Gastroesophageal sphincter (tissue), 3 donors: ENCODE results near the gene TJP3.

ENCODE experiments used
- POLR2A ChIP-seq, 2 donors: fragments of 450-650 bp; IDR thresholded peaks; one replicate each; pipeline ENCODE4 v1.6.1; 2017; ENCODE audit warnings: antibody characterized with exemption in 2 of 2, mild to moderate bottlenecking in 2 of 2, moderate library complexity in 1 of 2
- TF ChIP-seq, protein P1 (sequence below), 4 experiments: fragments of 200-600 bp in 2 of 4; fragments of 450-650 bp in 2 of 4; sonication (generic) in 1 of 4; IDR thresholded peaks; one replicate each; pipeline ENCODE4 v1.5.1; 2017 to 2019; ENCODE audit warnings: antibody characterized with exemption in 4 of 4, mild to moderate bottlenecking in 2 of 4, moderate library complexity in 2 of 4

DNA sequence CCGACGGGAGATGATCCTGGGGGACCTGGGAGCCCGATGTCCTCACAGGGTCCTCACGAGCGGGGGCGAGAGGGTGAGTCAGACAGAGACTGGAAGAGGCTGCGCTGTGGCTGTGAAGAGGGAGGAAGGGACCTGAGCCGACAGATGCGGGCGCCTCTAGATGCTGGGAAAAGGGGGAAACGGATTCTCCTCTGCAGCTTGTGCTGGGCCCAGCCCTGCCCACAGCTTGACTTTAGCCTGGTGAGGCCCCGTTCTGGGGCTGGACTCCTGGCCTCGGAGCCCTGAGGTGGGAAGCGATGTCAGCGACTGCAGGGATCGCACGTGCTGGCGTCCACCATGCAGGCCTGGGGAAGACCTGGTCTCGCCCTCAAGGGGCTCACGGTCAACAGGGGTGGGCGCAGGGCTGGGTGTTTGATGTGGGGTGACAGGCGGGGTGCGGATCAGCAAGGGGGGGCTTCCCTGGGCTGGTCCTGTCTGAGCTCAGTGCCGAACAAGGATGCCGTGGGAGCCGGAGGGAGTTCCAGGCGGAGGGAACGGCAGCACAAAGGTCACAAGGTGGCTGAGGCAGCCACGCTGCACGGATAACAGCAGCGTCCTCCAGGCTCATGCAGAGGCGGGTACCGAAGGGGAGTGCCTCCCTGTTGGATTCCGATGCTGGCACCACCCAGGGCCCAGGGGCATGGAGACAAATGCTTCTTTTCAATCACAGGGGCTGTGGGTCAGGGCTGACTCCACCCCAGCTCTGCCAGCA lies 39.7 kb upstream of the TJP3 start:
- TF ChIP-seq, protein P1, sequence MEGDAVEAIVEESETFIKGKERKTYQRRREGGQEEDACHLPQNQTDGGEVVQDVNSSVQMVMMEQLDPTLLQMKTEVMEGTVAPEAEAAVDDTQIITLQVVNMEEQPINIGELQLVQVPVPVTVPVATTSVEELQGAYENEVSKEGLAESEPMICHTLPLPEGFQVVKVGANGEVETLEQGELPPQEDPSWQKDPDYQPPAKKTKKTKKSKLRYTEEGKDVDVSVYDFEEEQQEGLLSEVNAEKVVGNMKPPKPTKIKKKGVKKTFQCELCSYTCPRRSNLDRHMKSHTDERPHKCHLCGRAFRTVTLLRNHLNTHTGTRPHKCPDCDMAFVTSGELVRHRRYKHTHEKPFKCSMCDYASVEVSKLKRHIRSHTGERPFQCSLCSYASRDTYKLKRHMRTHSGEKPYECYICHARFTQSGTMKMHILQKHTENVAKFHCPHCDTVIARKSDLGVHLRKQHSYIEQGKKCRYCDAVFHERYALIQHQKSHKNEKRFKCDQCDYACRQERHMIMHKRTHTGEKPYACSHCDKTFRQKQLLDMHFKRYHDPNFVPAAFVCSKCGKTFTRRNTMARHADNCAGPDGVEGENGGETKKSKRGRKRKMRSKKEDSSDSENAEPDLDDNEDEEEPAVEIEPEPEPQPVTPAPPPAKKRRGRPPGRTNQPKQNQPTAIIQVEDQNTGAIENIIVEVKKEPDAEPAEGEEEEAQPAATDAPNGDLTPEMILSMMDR (IDR thresholded peaks at IDR 0.05), result no peak
- no peak for TF ChIP-seq POLR2A (IDR thresholded peaks at IDR 0.05)
